HK-2 (cell line): ENCODE results near the gene FASN.
"Not testable (repeated sequence)": the region's sequence is repeated elsewhere in the genome, so short reads cannot be mapped to it uniquely, and the experiment has no call there.

Experiments used
- DNase-seq: peaks from one replicate; pipeline ENCODE4 v3.0.0-alpha.2; 2018; ENCODE audit not compliant: unreplicated experiment

FASN gene

DNA sequence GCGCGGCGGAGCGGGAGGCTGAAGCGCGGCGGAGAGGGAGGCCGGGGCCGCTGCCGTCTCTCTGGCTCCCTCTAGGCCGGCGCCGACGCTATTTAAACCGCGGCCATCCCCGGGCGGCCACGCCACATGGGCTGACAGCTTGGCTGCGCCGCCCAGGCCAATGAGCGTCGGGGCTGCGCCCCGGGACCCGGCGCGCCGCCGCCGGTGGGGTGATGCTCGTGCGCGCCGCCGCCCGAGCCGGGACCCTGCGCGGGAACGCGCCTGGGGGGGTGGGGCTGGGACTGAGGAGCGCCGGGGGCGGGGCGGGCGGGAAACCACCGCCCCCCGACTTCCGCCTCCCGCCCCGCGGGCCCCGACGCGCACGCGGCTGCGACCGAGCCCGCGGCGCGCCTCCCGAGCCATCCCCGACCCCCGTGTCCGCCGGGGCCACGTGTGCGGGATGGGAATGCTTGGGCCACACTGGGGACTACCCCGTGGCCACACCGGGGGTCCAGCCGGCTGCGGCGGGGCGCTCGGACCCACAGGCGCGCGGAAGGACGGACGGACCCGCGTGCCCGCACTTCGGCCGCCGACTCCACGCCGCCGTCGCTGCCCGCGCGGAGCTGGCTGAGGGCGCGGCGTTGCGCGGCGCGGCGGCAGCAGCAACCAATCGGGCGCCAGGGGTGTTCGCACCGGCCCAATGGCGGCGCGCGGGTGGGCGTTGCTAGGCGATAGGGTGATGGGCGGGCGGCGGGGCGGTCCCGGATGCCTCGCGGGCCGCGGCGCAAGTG, at the start of gene FASN:
FASN (minus strand) TSS at position 68 of the 770 bp plus-strand sequence. CDS start 1,791 bp downstream, outside the sequence.
- peak; percentile 95 for DNase-seq

DNA sequence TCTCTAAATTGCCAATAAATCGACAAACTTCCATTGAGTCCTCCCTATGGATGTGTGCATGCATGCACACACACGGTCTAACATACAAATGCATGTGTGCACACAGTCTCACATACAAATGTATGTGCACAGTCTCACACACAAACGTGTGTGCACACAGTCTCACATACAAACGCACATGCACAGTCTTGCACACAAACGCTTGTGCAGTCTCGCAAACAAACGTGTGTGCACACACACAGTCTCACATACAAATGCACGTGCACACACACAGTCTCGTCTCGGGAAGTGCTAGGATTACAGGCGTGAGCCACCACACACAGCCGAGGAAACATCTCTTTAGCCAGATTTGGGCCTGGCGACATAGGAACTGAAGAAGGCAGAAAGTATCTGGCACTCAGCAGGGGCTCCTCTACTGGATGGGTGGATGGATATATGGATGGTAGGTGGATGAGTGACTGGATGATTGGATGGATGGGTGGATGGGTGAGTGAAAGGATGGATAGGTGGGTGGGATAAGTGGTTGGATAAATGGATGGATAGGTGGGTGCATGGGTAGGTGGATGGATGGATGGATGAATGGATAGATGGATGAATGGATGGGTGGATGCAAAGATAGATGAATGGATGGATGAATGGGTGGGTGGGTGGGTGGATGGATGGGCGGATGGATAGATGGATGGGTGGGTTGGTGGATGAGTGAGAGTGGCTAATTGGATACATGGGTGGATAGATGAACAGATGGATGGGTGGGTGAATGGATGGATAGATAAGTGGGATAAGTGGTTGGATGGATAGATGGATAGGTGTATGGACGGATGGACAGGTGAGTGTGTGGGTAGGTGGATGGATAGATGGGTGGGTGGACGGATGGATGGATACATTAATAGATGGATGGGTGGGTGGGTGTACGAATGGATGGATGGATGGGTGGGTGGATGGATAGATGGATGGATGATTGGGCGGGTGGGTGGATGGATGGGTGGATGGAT, 48.9 kb upstream of the FASN start:
- DNase-seq: no peak

DNA sequence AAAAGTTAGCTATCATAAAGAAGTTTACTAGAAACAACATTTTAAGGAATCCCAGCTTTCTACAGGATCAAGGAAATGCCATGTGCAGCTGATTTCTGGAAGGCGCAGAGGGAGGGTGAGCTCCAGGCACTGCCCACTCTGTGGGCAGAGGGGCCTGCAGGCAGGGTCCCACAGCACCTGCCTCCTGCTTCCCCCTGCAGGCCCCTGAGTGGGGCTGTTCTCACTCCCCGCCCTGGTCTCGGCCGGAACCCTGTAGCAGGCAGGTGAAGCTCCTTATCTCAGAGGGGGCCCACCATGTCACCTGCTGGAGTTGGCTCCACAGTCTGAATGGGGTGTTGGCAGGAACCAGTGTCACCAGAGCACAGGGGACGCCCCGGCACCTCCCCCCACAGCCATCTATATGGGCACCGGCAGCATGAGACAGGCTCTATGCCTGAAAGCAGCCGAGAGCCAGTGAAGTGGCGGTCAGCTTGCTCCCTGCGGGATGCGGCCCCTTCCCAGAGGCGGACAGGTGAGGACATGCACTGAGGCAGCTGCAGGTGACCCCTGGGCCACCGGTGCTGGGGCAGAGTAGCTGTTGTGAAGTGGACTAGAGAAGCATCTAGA, 47.6 kb upstream of the FASN start:
- DNase-seq: no peak

DNA sequence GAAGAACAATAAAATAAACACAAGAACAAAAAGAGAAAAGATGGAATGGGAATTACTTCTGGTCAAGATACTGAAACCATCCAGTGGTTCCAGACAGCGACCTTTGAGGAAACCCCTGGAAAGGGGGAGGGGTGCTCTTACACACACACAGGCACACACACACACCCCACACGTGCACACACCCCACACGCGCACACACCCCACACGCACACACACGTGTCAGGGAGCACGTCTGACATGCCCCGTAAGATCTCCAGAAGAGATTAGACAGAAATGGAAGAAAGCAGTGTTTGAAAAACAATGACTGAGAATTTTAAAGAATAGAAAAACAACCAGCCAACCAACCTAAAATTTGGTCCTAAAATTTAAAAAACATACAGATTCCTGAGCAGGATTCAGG, 45.3 kb upstream of the FASN start:
- no peak for DNase-seq

GRCh38 chr17:82139961-82140360, 41.9 kb upstream of the FASN start:
- not testable (repeated sequence) for DNase-seq

- DNase-seq: no peak
Measured at GRCh38 chr17:82138511-82138992, 40.5 kb upstream of the FASN start.

- no peak for DNase-seq
Measured at GRCh38 chr17:82134101-82134500, 36.1 kb upstream of the FASN start.

DNA sequence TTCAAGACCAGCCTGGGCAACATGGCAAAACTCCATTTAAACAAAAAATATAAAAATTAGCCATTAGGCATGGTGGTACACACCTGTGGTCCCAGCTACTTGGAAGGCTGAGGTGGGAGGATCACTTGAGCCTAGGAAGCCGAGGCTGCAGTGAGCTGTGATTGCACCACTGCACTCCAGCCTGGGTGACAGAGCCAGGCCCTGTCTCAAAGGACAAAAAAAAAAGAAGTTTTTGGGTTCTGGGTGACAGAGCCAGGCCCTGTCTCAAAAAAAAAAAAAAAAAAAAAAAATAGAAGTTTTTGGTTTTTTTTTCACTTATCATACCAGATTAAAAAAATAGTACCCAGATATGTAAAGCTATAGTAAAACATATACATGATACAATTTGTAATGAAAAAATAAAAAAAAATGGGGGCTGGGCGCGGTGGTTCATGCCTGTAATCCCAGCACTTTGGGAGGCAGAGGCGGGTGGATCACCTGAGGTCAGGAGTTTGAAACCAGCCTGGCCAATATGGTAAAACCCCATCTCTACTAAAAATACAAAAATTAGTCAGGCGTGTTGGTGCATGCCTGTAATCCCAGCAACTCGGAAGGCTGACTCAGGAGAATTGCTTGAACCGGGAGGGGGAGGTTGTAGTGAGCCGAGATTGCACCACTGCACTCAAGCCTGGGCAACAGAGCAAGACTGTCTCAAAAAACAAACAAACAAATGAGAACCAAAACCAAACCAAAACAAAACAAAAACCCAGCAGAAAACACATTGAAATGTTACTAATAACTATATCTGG, 35.3 kb upstream of the FASN start:
- peak; percentile 34 for DNase-seq

GRCh38 chr17:82129095-82129494, 31.1 kb upstream of the FASN start:
- DNase-seq: no peak

GRCh38 chr17:82128287-82128686, 30.3 kb upstream of the FASN start:
- DNase-seq: no peak

DNA sequence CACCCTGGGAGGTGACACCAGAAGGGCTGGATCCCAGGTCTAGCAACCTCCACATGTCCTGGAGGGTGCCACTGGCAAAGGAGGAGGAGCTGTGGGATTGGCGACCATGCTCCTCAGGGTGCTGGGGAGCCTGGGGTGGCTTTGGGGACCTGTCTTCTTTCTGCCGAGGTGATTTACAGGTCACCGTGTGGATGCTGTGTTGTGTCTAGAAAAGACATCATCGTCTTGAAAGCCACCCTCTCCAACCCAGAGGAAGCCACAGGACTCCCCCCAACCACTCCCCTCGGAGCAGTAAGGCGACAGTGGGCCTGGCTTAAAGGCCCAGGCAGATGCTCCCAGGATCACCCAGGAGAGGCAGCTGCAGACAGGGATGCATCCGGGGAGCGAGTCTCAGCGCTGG, 29.7 kb upstream of the FASN start:
- no peak for DNase-seq

DNA sequence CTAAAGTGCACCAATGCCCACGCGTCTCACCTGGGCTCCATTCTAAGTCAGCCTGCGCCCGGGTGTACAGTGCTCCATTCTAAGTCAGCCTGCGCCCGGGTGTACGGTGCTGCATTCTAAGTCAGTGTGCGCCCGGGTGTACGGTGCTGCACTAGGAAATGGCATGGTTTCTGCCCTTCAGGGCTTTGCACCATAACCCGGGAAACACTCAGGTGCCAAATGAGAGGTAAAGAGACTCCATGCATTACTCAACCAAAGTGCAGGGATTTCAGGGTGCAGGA, 29.2 kb upstream of the FASN start:
- no peak for DNase-seq

GRCh38 chr17:82126556-82127314, 28.7 kb upstream of the FASN start:
- no peak for DNase-seq

GRCh38 chr17:82124101-82124500, 26.1 kb upstream of the FASN start:
- DNase-seq: no peak

- DNase-seq: no peak
Measured at GRCh38 chr17:82121660-82122629, 23.9 kb upstream of the FASN start.

DNA sequence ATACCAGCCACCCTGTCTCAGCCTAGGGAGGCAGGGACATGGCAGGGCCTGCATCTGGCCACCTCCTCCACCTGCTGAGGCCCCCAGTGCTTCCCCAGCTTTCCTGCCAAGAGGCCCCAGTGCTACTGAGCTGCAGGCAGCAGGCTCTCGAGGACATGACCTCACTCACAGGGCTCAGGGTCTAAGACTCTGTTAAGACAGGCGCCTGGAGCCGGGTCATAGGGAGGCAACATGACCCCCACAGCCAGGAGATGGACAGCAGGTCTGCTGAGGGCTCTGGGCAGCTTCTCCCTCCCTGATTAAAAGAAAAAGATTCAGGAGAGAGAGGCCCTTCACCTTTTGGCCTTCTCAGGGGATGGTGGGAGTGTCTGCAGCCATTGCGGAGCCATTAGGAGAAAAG, 23.2 kb upstream of the FASN start:
- no peak for DNase-seq

DNA sequence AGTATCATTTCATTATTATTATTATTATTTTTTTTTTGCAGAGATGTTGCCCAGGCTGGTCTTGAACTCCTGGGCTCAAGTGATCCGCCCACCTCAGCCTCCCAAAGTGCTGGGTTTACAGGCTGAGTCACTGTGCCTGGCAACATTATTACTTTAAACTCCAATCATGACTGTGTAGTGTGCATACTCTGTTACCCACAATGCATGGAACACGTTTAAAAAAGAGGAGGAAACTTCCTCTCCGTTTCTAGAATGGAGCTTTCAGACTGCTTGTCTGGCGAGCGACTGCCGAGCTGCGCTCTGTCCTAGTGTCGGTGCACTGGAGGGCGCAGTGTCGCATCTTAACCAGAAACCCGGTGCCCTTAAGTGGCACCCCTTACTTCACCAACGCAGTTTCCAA, 22.1 kb upstream of the FASN start:
- DNase-seq: no peak

GRCh38 chr17:82118815-82119380, 20.9 kb upstream of the FASN start:
- DNase-seq: no peak

DNA sequence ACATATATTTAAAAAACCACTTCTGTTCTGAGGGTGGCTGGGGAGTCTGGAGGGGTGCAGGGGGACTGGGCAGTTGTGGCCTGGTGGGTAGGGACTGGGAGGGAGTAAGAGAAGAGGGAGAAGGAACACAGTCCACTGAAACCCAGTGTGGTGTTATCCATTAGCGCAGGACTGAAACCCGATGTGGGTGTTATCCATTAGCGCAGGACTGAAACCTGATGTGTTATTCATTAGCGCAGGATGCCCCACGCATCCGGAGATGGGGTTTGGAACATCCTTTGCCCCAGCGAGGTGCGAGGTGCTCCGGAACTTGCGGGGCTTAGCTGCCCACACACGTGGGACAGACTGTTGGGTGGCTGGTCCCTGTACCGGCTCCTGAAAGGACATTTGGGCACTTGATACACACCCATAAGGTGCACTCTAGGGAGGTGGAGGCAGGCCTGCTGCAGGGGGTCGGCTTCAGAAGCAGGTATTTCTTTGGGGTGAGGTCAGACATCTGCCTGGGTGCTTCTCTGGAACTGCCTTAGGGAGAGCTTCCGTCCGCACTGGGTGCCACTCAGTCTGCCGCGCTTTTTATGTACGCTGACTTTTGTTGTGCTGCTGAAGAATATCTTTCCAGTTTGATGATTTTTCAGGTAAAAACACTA, 20.3 kb upstream of the FASN start:
- DNase-seq: no peak
